Endodermal cell (in vitro differentiated cells): ENCODE data around the gene CHMP4A. TPM values are rescaled to one million over a fixed set of nuclear protein-coding genes. Genes with fewer than 3 reads are reported as not detected.
A peak's percentile ranks its signal among the peaks of the same experiment; 100 is the strongest.
"Not testable (repeated sequence)": the region's sequence is repeated elsewhere in the genome, so short reads cannot be mapped to it uniquely, and the experiment has no call there.

Experiments
- DNase-seq: peaks from one replicate; pipeline ENCODE4 v3.0.0-alpha.2; 2017
- H3K27ac ChIP-seq: 2 replicates; pipeline ENCODE4 v1.5.1; 2013; ENCODE audit warnings: mild to moderate bottlenecking, low read depth, low read length, moderate library complexity
- H3K27me3 ChIP-seq: 2 replicates; pipeline ENCODE4 v1.6.1; 2013; ENCODE audit warnings: mild to moderate bottlenecking, low read length, moderate library complexity; ENCODE audit not compliant: insufficient read depth, control insufficient read depth, poor library complexity, severe bottlenecking
- H3K36me3 ChIP-seq: 2 replicates; pipeline ENCODE4 v1.7.0; 2013; ENCODE audit warnings: mild to moderate bottlenecking, low read length, moderate library complexity; ENCODE audit not compliant: control insufficient read depth, insufficient read depth
- H3K4me1 ChIP-seq: one replicate; pipeline ENCODE4 v1.7.0; 2013; ENCODE audit warnings: low read length; ENCODE audit not compliant: control insufficient read depth, insufficient read depth
- H3K4me3 ChIP-seq: 2 replicates; pipeline ENCODE4 v1.5.1; 2013; ENCODE audit warnings: mild to moderate bottlenecking, low read length, moderate library complexity
- H3K9ac ChIP-seq: 2 replicates; pipeline ENCODE4 v1.6.1; 2013; ENCODE audit warnings: mild to moderate bottlenecking, low read length, moderate library complexity; ENCODE audit not compliant: poor library complexity, severe bottlenecking; ENCODE audit errors: extremely low read depth
- H3K9me3 ChIP-seq: 2 replicates; pipeline ENCODE4 v1.6.1; 2013; ENCODE audit warnings: mild to moderate bottlenecking, low read length, moderate library complexity; ENCODE audit not compliant: control insufficient read depth
- H3K27ac Mint-ChIP-seq: 2 replicates; pipeline ENCODE4 v1.8.0; 2020; ENCODE audit warnings: mixed read lengths
- H3K27me3 Mint-ChIP-seq: 2 replicates; pipeline ENCODE4 v1.8.0; 2021; ENCODE audit warnings: mild to moderate bottlenecking, mixed read lengths; ENCODE audit not compliant: insufficient read depth
- H3K36me3 Mint-ChIP-seq: 2 replicates; pipeline ENCODE4 v1.8.0; 2020; ENCODE audit warnings: low read depth, mixed read lengths
- H3K4me1 Mint-ChIP-seq: 2 replicates; pipeline ENCODE4 v1.8.0; 2020; ENCODE audit warnings: mixed read lengths
- H3K4me3 Mint-ChIP-seq: 2 replicates; pipeline ENCODE4 v1.8.0; 2020; ENCODE audit warnings: mild to moderate bottlenecking, moderate library complexity, mixed read lengths
- H3K9me3 Mint-ChIP-seq: 2 replicates; pipeline ENCODE4 v1.8.0; 2020; ENCODE audit warnings: mild to moderate bottlenecking, mixed read lengths
- WGBS, 2 experiments: methylation state at CpG; one replicate each; pipeline versions ENCODE4 v1.1.5 to v1.1.7; 2013; ENCODE audit warnings: missing lambda C conversion rate in 2 of 2, mixed read lengths in 1 of 2; ENCODE audit not compliant: insufficient coverage in 1 of 2, insufficient read length in 1 of 2; 5-methylcytosine and 5-hydroxymethylcytosine counted together
- total RNA-seq, 2 donors: library from RNA; stranded (reverse); fragmentation: NEBNext Ultra II Directional in 1 of 2; extraction: Animal tissue kit (Norgen Biotek cat#: 25700) in 1 of 2; gene quantifications; 2 replicates in 1 of 2; 3 replicates in 1 of 2; pipeline ENCODE4 v1.2.1, GENCODE V29; 2021
- TF ChIP-seq, protein P1 (sequence below): fragments of 200-600 bp; sonication (generic); conservative IDR thresholded peaks from 2 replicates; pipeline ENCODE4 v1.5.0; 2021; ENCODE audit warnings: antibody characterized with exemption, mild to moderate bottlenecking

Gene CHMP4A
- total RNA-seq, 2 donors from 2014 or later: 38.8 to 44.3 TPM

DNA sequence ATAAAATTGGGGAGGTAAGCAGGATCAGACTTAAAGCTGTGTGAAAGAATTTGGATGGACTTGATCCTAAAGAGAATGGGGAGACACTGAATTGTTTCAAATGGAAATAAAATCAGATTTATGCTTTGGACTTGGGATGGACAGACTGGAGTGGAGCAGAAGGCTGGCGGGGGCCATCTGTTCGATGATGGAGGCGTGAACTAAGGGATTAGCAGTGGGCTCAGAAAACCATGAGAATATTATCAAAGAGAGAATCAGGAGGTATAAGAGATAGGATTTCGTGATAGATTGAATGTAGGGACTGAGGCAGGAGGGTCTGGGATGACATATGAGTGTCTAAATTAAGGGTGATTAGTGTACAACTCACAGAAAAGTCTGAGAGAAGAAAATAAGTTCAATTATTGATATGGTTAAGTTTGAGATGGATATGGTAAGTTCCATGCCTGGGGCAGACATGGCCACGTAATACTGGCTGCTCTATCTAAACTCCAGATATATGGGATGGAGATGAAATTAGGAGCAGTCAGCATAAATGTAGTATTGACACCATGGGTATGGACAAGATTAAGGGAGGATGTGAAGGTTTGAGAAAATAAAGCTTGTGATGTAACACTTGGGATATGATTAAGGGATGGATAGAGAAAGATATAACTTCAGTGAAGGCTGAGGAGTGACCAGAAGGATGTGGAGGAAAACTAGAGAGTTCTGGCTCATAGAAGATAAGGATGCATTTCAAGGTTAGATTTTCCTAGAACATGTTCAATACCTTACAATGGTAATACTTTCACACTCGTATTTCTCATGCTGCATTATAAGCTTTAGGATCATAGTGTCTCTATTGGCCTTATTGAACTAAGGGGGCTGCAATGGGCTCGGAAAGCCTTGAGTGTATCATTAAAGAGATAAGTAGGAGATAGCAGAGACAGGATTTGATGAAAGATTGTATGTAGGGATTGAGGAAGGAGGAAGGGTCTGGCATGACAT lies 8.8 kb downstream of the CHMP4A start:
- Mint-ChIP-seq H3K27me3 (no peaks in the 10 kb centered on the region), H3K9me3 (peaks cover 32% of the 10 kb centered on the region), H3K27ac (no peak overlapping the region), H3K4me1 (no peaks in the 10 kb centered on the region), H3K36me3 (peaks cover 81% of the 10 kb centered on the region), H3K4me3 (no peak overlapping the region)
- Histone ChIP-seq H3K27ac (no peak overlapping the region), H3K4me3 (no peak overlapping the region), H3K9me3 (peaks cover 23% of the 10 kb centered on the region), H3K9ac (no peak overlapping the region), H3K27me3 (no peaks in the 10 kb centered on the region), H3K36me3 (peaks cover 60% of the 10 kb centered on the region), H3K4me1 (no peaks in the 10 kb centered on the region)
- WGBS, 2 experiments: 95 to 99% methylated on average over 7 of the region's 7 CpGs
- no peak for DNase-seq
- TF ChIP-seq, protein P1, sequence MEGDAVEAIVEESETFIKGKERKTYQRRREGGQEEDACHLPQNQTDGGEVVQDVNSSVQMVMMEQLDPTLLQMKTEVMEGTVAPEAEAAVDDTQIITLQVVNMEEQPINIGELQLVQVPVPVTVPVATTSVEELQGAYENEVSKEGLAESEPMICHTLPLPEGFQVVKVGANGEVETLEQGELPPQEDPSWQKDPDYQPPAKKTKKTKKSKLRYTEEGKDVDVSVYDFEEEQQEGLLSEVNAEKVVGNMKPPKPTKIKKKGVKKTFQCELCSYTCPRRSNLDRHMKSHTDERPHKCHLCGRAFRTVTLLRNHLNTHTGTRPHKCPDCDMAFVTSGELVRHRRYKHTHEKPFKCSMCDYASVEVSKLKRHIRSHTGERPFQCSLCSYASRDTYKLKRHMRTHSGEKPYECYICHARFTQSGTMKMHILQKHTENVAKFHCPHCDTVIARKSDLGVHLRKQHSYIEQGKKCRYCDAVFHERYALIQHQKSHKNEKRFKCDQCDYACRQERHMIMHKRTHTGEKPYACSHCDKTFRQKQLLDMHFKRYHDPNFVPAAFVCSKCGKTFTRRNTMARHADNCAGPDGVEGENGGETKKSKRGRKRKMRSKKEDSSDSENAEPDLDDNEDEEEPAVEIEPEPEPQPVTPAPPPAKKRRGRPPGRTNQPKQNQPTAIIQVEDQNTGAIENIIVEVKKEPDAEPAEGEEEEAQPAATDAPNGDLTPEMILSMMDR: no peak

- H3K4me1 ChIP-seq, H3K4me1 Mint-ChIP-seq, DNase-seq, H3K27me3 ChIP-seq, H3K27ac ChIP-seq, H3K27me3 Mint-ChIP-seq, H3K4me3 Mint-ChIP-seq, H3K9ac ChIP-seq, H3K27ac Mint-ChIP-seq: not testable (repeated sequence)
- 91 to 98% methylated on average over 10 to 15 of the region's 16 CpGs for WGBS, 2 experiments
- H3K36me3 ChIP-seq: peaks cover 61% of the 10 kb centered on the region
- peaks cover 23% of the 10 kb centered on the region for H3K9me3 ChIP-seq
- peaks cover 32% of the 10 kb centered on the region for H3K9me3 Mint-ChIP-seq
- peak overlapping the region; percentile 24 for H3K4me3 ChIP-seq
- peaks cover 84% of the 10 kb centered on the region for H3K36me3 Mint-ChIP-seq
These were observed 9.9 kb downstream of the CHMP4A start for GRCh38 chr14:24203249-24203886.

GRCh38 chr14:24202538-24202937 lies 10.8 kb downstream of the CHMP4A start:
- not testable (repeated sequence) for H3K4me1 ChIP-seq, H3K9ac ChIP-seq, H3K27ac ChIP-seq, H3K4me3 Mint-ChIP-seq, H3K4me1 Mint-ChIP-seq, H3K4me3 ChIP-seq, H3K27me3 Mint-ChIP-seq, H3K27ac Mint-ChIP-seq, H3K27me3 ChIP-seq
- H3K36me3 ChIP-seq: peaks cover 53% of the 10 kb centered on the region
- H3K9me3 ChIP-seq: peaks cover 23% of the 10 kb centered on the region
- DNase-seq: peak; percentile 58
- peaks cover 76% of the 10 kb centered on the region for H3K36me3 Mint-ChIP-seq
- 66 to 69% methylated on average over 8 of the region's 8 CpGs for WGBS, 2 experiments
- peaks cover 32% of the 10 kb centered on the region for H3K9me3 Mint-ChIP-seq
